Activated naive CD4-positive, alpha-beta T cell treated with Interleukin-2 at 50 U/mL for 16 hours (primary cell): Measurements from ENCODE around the gene MED27.

Experiments used
- DNase-seq: peaks from one replicate; pipeline ENCODE4 v3.0.0-alpha.2; 2020

MED27 gene

GRCh38 chr9:132040808-132041207, 38.9 kb downstream of the MED27 start:
- DNase-seq = no peak

- no peak for DNase-seq
Observed at GRCh38 chr9:132040246-132040645, 39.4 kb downstream of the MED27 start.

DNA sequence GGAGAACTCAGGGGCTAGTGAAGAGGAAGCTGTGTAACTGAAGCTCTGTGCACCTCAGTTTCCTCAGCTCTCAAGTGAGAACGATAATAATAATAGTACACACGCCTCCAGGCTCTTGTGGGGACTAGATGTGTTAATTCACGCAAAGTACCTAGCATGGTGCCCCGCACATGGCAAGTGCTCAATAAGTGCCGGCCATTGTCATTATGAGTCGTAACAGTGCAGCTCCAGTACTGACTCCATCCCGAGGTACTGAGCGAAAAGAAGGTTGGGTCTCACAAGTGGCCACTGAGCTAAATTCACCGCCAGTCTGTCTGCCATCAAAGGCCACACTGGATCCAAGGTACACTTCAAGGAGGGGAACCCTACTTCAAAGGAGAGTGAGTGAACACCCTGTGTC, 40.4 kb downstream of the MED27 start:
- DNase-seq = no peak

- DNase-seq = no peak
Observed at GRCh38 chr9:132037458-132037857, 42.2 kb downstream of the MED27 start.

GRCh38 chr9:132036521-132036920, 43.1 kb downstream of the MED27 start:
- no peak for DNase-seq

DNA sequence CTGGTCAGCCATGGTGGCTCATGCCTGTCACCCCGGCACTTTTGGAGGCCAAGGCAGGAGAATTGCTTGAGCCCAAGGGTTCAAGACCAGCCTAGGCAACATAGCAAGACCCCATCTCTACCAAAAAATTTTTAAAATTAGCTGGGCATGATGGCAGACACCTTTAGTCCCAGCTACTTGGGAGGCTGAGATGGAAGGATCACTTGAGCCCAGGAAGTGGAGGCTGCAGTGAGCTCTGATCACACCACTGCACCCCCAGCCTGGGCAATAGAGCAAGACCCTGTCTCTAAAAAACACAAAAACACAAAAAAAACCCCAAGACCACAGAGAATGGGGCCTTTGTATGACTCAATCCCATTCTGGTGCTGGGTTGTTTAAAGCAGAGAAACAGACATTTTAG, 44.0 kb downstream of the MED27 start:
- no peak for DNase-seq

DNA sequence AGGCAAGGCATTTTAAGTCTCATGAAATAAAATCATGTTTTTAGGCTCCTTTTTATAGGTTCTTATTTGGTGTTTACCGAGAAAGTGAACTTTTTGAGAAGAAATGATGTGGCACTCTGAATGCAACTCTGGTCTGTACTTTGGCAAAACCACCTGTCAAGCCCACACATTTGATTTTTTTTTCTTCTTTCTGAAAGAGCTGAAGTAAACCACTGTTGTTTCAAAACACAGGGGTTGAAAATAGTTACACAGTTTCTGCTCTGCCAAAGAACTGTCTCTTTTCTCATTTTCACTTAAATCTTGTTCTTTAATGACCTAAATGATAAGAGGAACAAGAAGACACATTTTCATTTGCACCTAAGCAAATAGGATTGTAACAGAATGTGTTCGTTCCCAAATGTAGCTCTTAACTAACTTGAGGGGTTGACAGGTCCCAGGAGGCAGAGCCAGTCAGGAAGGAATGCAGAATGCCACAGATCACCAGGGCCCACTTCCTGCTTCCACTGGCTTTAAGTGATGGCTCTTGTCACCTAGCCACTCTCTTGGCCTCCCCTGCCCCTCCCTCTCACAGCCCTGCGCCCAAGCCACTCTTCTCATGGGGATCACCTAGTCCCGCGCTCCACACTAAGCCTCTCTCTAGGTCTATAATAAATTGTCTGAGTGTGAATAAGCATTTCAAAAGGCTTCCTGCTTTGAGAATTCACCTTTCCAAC, 47.3 kb downstream of the MED27 start:
- DNase-seq = no peak

DNA sequence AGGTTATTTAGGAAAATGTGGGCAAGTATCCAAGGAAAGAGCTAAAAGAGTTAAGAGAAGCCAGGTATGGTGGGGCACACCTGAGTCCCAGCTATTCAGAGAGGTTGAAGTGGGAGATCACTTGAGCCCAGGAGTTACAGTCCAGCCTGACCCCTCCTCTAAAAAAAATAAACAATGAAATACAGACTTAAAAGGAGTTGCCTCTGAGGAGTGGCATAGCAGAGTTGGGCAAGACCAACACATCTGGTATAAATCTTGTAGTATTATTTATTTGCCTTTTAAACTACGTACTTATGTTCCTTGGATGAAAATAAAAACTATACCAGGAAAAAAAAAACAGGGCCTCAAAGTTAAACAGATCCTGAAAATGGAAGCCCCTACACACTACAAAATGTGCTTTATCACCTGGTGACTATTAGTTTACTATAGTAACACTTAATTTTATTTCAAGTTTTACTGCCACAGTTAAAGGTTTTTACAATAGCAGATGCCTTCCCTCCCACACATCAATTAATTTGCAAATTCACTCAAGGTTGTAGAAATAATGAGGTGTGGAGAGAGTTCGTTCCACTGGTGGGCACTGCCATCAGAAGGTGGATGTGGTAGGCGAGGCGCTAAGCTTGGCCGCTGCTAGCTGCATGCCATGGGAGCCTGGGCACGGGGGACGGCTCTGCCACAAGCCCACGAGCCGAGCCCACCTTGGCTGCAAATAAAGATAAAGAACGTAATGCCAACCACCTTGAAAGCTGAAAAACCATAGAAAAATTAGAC, 48.0 kb downstream of the MED27 start:
- no peak for DNase-seq

DNA sequence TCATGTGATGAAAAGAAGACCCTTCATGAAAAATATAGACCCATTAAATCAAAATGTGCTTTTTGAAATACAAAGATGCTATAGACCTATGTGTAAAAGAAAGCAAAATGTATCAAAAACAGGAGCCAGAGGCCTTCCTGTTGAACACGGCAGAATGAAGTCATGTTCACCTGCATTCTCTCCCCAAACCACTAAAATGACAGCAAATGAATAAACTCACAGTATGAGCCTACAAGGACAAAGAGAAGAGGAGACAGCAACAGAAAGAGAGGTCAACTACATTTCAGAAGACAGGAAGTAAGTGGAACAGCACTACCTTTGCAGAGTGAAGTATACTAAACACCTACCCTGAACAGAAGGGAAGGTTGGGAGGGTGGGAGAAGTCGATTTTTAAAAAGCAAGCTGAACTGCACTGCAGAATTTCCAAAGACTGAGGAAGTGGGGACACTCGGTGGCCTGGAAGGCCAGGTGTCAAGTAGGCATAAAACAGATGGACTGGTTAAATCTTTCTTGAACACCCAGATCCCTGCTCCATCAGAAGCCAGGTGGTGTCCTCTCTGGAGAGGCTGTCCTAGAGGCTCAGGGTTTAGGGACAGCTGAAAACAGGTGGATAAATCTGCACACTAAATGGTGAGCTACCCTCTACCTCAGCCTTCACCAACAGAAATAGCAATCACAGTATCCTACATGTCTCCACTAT, 48.9 kb downstream of the MED27 start:
- no peak for DNase-seq

GRCh38 chr9:132027752-132028663, 51.7 kb downstream of the MED27 start:
- DNase-seq = no peak

DNA sequence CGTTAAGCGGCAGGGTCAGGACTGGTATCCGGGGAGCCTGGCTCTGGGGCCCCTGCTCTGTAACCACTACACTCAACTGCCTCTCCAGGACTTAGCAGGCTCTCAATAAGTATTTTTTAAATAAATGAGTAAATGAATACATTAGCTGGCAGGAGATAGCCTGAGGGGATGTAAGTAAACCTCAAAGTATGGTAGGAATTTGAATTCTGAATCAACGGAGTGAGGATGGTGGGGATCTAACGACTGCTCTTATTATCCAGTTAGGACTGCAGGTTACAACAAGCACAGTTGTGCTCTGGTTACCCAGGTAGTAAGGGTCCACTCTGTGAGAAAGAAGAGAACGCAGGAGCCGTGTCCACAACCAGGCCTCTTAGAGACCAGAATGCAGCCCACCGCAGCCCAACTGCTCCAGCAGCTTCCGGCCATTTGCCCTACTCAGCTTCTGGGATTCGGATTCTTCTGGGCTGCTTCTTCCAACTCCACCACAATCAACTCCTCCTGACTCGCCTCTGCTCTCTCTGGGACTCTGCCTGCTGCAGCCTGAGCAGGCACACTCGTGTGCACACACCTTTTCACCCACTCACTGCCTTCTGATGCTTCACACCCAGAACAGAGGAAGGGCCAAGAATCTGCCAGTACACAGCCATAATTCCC, 52.6 kb downstream of the MED27 start:
- no peak for DNase-seq

DNA sequence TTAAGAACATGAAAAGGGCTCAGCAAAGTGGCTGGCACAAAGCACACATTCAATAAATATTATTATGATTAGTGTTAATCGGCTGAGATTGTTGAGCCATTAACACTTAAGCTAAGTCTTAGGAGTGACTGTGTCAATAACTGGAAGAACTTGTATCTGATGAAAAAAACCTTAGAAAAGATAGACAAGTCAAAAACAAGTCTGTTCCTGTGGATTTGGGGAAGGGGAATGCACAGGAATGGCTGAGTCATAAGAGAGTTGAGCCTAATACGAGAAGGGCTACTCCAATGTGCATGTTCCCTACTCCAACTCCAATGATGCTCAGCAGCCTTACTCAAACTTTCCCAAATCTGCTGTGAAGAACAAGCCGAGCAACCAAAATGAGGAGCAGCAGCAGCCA, 53.9 kb downstream of the MED27 start:
- DNase-seq = no peak

DNA sequence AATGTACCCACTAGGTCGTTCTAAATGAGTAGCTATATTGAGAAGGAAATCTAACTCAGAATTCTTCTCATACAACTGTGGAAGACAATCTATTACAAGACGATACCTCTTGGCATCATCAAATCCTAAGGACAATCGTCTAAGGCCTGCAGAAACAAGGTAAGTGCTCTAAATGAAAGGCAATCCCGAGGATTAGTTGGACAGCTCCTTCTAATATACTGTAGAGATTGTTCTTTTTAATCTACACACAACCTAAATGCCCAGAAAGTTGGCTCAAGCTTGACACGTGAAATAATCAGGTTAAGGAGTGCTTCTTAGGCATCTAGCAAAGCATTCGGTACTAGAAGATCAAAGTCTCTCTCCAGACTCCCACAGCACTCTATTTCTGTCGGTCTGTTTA, 55.1 kb downstream of the MED27 start:
- no peak for DNase-seq

GRCh38 chr9:132023419-132024180, 56.1 kb downstream of the MED27 start:
- no peak for DNase-seq

GRCh38 chr9:132020820-132021510, 58.7 kb downstream of the MED27 start:
- no peak for DNase-seq

GRCh38 chr9:132020272-132020671, 59.4 kb downstream of the MED27 start:
- no peak for DNase-seq

GRCh38 chr9:132019702-132020101, 60.0 kb downstream of the MED27 start:
- no peak for DNase-seq

GRCh38 chr9:132018957-132019405, 60.7 kb downstream of the MED27 start:
- DNase-seq = no peak

DNA sequence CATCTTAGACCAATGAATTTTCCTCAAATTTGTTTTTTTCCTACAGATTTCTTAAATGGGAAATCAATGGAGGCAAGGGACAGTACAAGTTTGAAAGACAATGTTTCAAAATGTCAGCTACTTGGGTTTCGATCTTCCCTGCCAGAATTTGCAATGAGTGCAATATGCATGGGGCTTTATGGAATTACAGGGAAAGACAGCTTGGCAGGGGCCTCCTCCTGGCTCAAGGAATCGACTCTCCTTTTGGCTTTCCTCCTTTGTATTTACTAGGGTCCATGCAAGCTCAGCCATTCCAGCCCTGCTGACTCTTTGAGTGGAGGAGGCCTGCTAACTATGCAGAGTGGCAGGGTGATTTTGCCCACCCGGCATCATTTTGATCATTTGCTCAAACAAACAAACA, 63.2 kb downstream of the MED27 start:
- DNase-seq = no peak

DNA sequence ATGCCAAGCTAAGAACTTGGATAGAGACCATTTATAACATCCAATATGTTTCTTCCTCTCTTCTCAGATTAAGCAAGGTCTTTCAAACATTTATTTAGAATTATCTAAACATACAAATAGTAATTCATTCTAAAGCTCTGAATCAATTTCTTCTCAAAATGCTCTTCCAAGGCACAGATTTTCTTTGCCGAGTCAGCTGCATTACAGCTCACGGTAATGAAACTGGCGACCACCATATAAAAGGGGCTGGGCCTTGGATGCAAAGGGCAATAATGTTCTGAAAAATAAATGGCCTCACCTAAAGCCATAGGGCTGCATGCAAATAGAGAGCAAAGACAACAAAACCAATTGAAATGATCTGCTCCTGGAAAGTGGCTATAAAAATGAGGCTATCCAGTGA, 63.8 kb downstream of the MED27 start:
- DNase-seq = no peak
